Epithelial cell of esophagus (primary cell): Measurements from ENCODE around the gene GOSR1.
"Not testable (repeated sequence)": the region's sequence is repeated elsewhere in the genome, so short reads cannot be mapped to it uniquely, and the experiment has no call there.

ENCODE experiments used
- DNase-seq: peaks from one replicate; pipeline ENCODE4 v3.0.0; 2010; ENCODE audit warnings: low read depth
- H3K4me3 ChIP-seq: 2 replicates; pipeline ENCODE4 v1.5.1; 2011; ENCODE audit warnings: mild to moderate bottlenecking, low read length, control low read depth
- CTCF ChIP-seq: IDR thresholded peaks from 2 replicates; pipeline ENCODE4 v1.5.1; 2011; ENCODE audit warnings: low read depth, mild to moderate bottlenecking, low read length, control low read depth, inconsistent platforms; ENCODE audit not compliant: insufficient read depth; ENCODE audit errors: missing control alignments

The GOSR1 gene

DNA sequence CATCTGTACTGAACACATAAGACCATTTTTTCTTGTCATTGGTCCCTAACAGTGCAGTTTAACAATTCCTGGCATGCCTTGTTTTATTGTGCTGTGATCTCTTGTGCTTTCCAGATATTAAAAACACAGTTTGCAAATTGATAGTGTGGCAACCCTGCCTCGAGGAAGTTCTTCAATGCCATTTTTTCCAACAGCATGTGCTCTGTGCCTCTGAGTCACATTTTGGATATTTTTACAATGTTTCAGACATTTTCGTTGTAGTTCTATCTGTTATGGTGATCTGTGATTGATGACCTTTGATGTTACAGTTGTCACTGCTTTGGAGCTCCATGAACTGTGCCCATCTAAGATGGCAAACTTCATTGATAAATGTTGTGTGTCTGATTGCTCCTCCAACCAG lies 66.2 kb downstream of the GOSR1 start:
- H3K4me3 ChIP-seq: no peak overlapping the region
- no peak for TF ChIP-seq CTCF
- no peak for DNase-seq

DNA sequence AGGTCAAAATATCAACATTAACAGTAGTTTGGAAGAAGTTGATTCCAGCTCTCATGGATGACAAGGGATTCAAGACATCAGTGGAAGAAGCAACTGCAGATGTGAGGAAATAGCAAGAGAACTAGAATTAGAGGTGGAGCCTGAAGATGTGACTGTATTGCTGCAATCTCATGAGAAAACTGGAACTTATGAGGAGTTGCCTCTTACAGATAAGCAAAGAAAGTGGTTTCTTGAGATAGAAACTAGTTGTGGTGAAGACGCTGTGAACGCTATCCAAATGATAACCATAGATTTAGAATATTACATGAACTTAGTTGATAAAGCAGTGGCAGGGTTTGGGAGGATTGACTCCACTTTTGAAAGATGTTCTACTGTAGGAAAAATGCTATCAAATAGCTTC lies 67.8 kb downstream of the GOSR1 start:
- no peak for TF ChIP-seq CTCF
- no peak overlapping the region for H3K4me3 ChIP-seq
- DNase-seq: no peak

DNA sequence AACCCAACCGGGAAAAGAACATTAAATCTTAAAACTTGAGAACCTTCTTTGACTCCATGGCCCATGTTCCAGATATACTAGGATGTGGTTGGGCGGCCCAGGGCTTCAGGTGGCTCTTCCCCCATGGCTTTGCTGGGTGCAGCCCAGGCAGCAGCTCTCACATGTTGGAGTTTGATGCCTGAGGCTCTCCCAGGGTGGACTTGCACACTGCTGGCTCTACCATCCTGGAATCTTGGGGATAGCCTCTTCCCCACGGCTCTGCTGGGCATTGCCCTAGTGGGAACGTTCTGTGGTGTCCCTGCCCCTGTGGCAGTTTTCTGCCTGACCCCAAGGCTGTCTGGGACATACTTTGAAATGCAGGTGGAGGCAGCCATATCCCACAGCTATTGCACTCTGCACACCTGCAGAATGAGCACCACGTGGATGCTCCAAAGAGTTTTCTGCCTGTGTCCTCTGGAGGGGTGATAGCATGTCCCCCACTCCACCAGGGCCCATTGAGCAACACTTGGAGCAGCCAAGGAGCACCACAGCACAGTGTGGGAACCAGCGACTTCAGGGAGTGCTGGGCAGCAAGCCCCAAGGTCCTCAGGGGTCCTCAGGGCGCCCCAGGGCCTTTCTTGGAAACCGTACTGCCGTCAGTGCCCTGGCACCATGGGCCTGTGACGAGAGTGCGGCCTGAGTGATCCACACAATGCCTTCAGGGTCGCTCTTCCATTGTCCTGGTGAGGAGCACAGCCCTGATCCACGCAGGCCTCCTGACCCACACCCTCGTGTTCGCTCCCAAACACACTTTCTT lies 70.8 kb downstream of the GOSR1 start:
- H3K4me3 ChIP-seq: no peak overlapping the region
- no peak for TF ChIP-seq CTCF
- DNase-seq: no peak

DNA sequence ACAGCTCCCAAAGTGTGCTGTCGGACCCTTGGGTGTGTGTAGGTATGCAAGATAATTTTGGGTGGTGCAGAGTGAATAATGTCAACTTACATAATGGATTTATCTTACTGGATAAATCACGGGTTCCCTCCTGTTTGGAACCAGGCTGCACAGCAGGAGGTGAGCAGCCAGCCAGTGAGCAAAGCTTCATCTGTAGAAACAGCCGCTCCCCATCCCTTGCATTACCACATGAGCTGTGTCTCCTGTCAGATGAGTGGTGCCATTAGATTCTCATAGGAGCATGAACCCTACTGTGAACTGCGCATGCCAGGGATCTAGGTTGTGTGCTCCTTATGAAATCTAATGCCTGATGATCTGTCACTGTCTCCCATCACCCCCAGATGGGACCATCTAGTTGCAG lies 72.0 kb downstream of the GOSR1 start:
- DNase-seq: not testable (repeated sequence)

DNA sequence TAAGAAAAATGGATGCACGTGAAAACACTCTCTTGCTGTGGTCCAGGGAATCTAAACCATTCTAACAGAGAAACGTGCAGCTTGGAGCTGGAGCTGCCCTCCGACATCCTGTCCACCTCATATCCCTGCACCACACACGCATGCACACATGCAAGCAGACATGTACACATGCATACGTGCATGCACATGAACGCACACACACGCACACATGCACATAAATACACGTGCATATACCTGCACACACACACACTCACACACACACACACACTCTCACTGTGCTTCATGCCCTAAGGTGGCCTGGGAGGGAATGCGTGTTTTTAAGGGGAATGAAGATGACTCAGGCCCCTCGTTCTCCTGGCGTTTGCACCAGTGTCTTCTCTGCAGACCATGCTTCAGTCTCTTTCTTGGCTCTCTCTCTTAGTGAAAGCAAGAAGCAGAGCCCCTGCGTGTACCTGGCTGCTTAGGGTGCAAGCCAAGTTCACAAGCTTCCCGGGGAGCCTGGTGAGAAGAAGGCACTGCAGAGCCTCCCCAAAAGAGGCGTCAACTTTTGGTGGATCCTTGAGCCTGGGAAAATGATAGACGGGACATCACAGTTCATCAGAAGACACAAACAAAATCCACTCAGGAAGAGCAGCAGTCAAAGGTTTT lies 72.8 kb downstream of the GOSR1 start:
- peak; percentile 8 for DNase-seq
- TF ChIP-seq CTCF: no peak

More for the DNA sequence above, 72.0 kb downstream of the GOSR1 start:
- not testable (repeated sequence) for H3K4me3 ChIP-seq

GRCh38 chr17:30550512-30551273 lies 73.5 kb downstream of the GOSR1 start:
- no peak overlapping the region for H3K4me3 ChIP-seq
- no peak for TF ChIP-seq CTCF
- DNase-seq: peak; percentile 46

More for the DNA sequence above, 72.8 kb downstream of the GOSR1 start:
- H3K4me3 ChIP-seq: no peak overlapping the region

DNA sequence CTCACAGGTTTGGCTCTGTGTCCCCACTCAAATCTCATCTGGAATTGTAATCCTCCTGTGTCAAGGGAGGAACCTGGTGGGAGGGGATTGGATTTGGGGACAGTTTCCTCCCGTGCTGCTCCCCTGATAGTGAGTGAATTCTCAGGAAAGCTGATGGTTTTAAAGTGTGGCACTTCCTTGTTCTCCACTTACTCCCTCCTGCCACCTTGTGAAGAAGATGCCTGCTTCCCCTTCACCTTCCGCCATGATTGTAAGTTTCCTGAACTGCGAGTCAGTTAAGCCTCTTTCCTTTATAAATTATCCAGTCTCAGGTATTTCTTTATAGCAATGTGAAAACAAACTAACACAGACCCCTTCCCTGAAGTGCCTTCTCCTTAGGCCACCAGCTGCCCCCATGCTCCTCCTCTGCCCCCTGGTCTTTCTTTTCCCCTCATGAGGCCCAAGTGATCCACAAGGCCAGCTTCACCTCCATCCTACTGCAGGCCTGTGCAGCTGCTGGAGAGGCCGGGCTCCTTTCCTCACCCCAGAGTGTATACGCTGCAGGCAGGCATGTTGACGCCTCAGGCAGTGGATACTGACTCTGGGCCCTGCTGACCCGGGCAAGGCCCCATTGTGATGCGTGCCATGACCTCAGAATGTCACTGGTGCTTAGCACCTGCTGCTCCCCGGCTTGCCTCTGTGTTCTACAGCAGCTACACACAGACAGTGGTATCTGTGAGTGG lies 74.2 kb downstream of the GOSR1 start:
- not testable (repeated sequence) for H3K4me3 ChIP-seq, DNase-seq
